ENCODE data around the gene SLC35G6.
"Not testable (repeated sequence)": the region's sequence is repeated elsewhere in the genome, so short reads cannot be mapped to it uniquely, and the experiment has no call there.

SLC35G6 gene

DNA sequence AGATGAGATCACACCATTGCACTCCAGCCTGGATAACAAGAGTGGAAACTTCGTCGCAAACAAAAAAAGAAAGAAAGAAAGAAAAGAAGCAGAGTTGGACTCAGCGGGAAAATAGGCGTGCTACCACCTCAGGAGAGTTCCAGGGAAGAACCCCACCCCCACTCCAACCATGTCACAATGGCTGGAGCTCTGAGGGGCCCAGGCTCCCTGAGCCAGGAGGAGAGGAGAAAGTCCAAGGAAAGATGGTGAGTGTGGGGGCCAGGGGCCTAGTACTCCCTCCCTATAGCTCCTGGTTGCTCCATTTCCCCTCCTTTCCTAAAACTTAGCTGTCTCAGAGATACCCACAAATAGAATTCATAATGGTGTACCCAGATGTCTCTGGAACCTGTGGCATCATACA, at the start of gene SLC35G6:
Gene SLC35G6 (plus strand): TSS at position 172 of the 400 bp plus-strand sequence. CDS start 71 bp downstream, at position 243.
- H3K4me3 ChIP-seq (ENCODE audit: low read depth, low read length) = not testable (repeated sequence)

DNA sequence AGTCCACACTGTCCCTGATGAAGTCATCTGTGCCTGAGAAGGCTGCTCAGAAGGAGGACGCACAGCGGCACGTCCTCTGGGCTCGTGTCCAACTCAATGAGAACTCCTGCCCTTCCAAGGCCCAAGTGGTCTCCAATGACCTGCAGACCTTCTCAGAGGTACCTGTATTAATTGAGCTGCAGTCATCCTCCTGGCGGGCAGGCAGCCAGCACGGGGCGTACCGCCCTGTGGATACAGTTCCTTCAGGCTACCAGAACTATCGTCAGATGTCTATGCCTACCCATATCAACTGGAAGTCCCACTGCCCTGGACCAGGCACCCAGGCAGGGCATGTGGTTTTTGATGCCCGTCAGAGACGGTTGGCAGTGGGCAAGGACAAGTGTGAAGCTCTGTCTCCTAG, 49.0 kb upstream of the SLC35G6 start:
- H3K4me3 ChIP-seq (ENCODE audit: low read depth, low read length) = no peak overlapping the region

DNA sequence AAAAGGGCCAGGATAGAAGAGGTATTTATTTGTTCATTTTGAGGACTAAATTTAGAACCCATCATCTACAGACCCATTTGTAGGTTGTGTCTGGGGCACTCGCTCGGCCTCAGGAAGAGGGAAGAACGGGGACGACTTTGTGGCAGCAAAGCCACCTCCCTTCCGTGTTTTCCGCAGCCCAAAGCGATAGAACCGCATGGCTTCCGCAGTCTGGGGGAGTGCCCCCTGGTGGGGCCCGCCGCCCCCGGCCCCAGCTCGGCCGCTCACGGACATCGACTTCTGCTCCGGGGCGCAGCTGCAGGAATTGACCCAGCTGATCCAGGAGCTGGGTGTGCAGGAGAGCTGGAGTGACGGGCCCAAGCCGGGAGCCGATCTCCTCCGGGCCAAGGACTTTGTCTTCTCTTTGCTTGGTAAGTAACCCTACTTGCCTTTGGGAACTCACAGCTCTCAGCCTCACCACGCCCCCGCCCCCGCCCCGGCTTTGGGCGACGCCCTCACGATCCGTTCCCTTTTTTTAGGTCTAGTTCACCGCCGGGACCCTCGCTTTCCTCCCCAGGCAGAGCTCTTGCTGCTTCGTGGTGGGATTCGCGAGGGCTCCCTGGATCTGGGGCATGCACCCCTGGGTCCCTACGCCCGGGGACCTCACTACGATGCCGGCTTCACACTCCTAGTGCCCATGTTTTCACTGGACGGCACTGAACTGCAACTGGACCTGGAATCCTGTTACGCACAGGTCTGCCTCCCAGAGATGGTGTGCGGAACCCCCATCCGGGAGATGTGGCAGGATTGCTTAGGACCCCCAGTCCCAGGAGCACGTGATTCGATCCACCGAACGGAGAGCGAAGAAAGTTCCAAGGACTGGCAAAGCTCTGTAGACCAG, 45.3 kb upstream of the SLC35G6 start:
- H3K4me3 ChIP-seq (ENCODE audit: low read depth, low read length) = peak overlapping the region; percentile 36

DNA sequence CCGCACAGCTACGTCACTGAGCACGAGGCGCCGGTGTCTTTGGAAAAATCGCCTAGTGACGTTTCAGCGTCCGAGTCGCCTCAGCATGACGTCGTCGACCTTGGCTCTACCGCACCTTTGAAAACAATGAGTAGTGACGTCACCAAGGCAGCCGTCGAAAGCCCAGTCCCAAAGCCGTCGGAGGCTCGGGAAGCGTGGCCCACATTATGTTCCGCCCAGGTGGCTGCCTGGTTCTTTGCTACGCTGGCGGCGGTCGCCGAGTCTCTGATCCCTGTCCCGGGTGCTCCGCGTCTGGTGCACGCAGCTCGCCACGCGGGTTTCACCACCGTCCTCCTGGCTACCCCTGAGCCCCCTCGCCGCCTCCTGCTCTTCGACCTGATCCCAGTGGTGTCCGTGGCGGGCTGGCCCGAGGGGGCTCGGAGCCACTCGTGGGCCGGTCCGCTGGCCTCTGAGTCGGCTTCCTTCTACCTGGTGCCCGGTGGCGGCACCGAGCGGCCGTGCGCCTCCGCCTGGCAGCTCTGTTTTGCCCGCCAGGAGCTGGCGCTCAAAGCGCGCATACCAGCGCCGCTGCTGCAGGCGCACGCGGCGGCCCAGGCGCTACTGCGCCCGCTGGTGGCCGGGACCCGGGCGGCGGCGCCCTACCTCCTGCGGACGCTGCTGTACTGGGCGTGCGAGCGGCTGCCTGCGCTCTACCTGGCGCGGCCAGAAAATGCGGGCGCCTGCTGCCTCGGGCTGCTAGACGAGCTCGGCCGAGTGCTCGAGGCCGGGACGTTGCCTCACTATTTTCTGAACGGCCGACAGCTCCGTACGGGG, 44.5 kb upstream of the SLC35G6 start:
- peak overlapping the region; percentile 36 for H3K4me3 ChIP-seq (ENCODE audit: low read depth, low read length)

DNA sequence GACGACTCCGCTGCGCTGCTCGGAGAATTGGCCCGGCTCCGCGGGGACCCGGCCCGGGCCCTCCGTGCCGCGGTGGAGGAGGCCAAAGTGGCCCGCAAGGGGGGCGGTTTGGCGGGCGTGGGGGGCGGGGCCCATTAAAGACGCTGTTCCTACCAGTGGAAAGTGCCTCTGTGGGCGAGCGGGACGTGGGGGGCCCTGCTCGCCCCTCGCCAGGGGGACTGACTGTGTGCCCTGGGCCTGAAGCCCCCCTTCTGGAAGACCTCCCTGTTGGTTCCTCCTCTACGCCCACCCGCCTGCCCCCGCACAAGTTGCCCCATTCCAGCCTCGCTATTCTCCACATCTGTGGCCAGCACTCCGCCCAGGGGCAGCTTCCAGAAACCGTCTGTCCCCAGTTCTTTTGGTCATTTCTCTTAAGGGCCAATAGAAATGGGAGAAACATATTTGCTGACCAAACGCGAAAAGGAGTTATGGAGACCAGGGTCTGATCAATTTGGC, 43.8 kb upstream of the SLC35G6 start:
- H3K4me3 ChIP-seq (ENCODE audit: low read depth, low read length) = peak overlapping the region; percentile 33

GRCh38 chr17:7437950-7438614, 43.2 kb upstream of the SLC35G6 start:
- H3K4me3 ChIP-seq (ENCODE audit: low read depth, low read length) = peak overlapping the region; percentile 39

- peak overlapping the region; percentile 69 for H3K4me3 ChIP-seq (ENCODE audit: low read depth, low read length)
Measured at GRCh38 chr17:7438656-7439460, 42.4 kb upstream of the SLC35G6 start.

- peak within 1 kb of the TSS; percentile 69 for H3K4me3 ChIP-seq (ENCODE audit: low read depth, low read length)
Measured at GRCh38 chr17:7439462-7440112, 41.7 kb upstream of the SLC35G6 start, which contains the start of gene FGF11. TSS of gene FGF11 (plus strand) at chr17:7439512. CDS start at chr17:7439621, 109 bp downstream.

- H3K4me3 ChIP-seq (ENCODE audit: low read depth, low read length) = peak overlapping the region; percentile 69
Measured at GRCh38 chr17:7440113-7440833, 41.0 kb upstream of the SLC35G6 start.

DNA sequence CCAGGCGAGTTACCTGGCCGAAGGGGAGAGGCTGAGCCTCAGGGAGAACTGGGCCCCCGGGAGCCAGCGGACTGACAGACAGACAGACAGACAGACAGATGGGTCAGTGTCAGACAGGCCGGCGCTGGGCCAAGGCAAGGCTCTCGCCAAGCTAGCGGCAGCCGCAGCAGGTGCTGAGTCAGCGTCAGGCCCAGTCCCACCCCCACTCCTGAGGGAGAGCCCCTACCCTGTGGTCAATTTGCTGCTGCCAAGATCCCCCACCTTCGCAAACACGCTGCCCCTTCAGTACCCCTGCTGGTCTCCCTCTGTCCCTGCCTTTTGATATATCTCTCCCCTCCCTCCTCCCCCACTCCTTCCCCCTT, 40.4 kb upstream of the SLC35G6 start:
- H3K4me3 ChIP-seq (ENCODE audit: low read depth, low read length) = peak overlapping the region; percentile 69

GRCh38 chr17:7441266-7441665, 40.0 kb upstream of the SLC35G6 start:
- H3K4me3 ChIP-seq (ENCODE audit: low read depth, low read length) = peak overlapping the region; percentile 8

DNA sequence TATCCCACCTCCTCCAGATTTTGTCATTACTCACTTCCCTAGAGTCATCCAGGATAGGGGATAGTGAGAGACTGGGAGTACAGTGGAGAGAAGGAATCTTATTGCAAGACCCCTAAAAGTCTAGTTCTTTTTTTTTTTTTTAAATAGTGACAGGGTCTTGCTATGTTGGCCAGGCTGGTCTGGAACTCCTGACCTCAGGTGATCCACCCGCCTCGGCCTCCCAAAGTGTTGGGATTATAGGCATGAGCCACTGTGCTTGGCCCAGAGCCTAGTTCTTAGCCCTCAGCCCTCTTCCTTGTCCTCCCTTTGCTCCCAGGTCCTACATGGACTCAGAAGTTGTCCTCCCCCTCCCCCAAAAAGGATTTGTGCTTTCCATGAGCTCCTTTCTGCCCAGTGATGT, 39.1 kb upstream of the SLC35G6 start:
- no peak overlapping the region for H3K4me3 ChIP-seq (ENCODE audit: low read depth, low read length)

- H3K4me3 ChIP-seq (ENCODE audit: low read depth, low read length) = no peak overlapping the region
Measured at GRCh38 chr17:7443499-7444485, 37.5 kb upstream of the SLC35G6 start.

DNA sequence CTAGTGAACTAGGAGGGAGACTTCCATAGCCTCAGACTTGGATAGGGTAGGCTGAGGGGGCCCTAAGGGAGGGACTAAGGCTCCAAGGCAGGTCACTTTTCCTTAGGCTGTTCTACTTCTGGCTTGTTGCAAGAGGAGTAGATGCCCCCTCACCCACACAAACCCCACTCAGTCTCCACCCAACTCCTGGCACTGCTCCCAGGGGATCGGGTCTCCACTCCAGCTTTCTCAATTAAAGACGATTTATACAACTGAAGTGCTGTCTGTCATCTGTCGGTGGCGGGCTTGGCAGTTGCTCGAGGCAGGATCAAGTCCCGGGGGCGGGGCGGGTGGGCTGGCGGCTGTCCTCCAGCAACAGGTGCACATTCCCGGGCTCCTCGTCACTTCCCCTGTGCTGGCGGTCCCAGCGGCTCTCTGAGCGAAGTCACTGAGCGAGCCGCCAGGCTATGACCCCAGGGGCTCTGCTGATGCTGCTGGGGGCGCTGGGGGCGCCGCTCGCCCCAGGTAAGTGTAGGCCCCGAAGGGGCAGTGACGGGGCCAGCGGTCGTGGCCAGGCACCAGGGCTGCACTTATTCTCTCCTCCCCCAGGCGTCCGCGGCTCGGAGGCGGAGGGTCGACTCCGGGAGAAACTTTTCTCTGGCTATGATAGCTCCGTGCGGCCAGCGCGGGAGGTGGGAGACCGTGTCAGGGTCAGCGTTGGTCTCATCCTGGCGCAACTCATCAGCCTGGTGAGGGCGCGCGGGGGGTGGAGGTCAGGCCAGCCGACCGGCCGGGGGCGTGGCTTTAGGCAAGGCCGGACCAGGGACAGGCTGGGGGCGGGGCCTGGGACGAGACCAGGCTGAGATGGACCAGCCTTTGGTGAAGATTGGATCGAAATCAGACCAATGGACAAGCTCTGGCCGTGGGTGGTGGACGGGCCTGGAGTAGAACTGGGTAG, 36.3 kb upstream of the SLC35G6 start, which contains the start of gene CHRNB1:
Gene CHRNB1 (plus strand): TSS at position 380 of the 937 bp plus-strand sequence. CDS start 67 bp downstream, at position 447.
- peak within 1 kb of the TSS; percentile 53 for H3K4me3 ChIP-seq (ENCODE audit: low read depth, low read length)

- H3K4me3 ChIP-seq (ENCODE audit: low read depth, low read length) = peak overlapping the region; percentile 53
Measured at GRCh38 chr17:7445619-7445968, 35.7 kb upstream of the SLC35G6 start.

- H3K4me3 ChIP-seq (ENCODE audit: low read depth, low read length) = no peak overlapping the region
Measured at GRCh38 chr17:7448461-7448860, 32.8 kb upstream of the SLC35G6 start.
